ENCODE results near the gene SAMM50. TPM values are rescaled to one million over a fixed set of nuclear protein-coding genes. Genes with fewer than 3 reads are reported as not detected.

Gene SAMM50
- total RNA-seq, 1 donor from 2014 or later, result 49.9 TPM

DNA sequence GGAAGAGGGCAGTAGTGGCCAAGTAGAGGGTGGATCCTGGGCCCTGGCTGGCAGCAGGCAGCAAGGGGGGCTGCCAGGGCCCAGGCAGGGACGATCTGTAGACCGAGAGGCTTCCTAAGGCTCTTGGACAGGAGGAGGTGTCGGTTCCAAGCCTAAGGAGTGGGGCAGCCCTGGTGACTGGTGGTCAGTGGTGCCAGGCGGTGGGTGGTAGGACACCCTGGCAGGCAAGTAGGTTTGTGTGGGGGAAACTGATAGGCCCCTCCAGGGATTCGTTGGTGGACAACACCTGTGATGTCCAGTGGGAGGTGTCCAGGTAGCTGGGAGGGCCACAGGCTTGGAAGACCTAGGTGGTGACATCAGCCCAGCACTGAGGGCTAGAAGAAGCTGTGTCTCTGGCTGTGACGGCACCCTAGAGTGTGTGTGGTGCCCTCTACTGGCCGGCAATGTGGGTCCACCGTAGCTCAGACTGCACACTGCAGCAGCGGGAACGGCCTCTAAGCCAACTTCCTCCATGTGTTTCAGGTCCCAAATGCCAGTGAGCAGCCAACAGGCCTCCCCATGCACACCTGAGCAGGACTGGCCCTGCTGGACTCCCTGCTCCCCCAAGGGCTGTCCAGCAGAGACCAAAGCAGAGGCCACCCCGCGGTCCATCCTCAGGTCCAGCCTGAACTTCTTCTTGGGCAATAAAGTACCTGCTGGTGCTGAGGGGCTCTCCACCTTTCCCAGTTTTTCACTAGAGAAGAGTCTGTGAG is 9.4 kb upstream of the SAMM50 start:
- intact Hi-C loops (cut with micrococcal nuclease), result loop anchor here (1.0 to 2.0 kb wide), 3 partner anchors 23 to 681 kb away; partner anchors contain the start of gene PNPLA3

DNA sequence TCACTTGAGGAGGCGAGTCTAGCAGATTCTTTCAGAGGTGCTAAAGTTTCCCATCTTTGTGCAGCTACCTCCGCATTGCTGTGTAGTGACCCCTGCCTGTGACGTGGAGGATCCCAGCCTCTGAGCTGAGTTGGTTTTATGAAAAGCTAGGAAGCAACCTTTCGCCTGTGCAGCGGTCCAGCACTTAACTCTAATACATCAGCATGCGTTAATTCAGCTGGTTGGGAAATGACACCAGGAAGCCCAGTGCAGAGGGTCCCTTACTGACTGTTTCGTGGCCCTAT is 8.9 kb upstream of the SAMM50 start:
- intact Hi-C loops (cut with micrococcal nuclease), result loop anchor here (1.0 to 2.0 kb wide), 3 partner anchors 24 to 680 kb away; partner anchors contain the start of gene PNPLA3

DNA sequence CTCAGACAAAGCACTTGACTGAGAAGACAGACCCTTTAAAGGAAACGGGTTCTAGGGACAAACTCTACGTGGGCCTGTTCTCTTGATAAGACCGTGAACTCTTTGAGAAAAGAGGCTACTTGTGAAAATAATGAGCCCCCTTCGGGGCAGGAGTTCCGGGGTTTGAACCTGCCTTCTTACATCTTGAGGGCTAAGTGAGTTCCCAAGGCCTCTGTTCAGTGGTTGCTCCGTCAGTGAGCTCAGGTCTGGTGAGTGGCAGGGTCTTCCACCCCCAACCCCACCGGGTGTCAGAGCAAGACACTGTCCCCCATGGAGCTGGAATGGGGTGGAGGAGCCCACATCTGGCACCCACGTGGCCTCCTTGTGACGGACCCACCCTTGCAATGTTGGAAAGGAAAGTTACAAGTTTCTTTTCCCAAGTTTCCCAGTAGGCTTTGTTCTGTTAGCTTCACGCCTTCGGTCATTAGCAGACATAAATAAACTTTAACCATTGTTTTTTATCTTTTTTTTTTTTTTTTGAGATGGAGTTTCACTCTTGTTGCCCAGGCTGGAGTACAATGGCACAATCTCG is 6.3 kb upstream of the SAMM50 start:
- intact Hi-C loops (cut with micrococcal nuclease), result no loop called here

DNA sequence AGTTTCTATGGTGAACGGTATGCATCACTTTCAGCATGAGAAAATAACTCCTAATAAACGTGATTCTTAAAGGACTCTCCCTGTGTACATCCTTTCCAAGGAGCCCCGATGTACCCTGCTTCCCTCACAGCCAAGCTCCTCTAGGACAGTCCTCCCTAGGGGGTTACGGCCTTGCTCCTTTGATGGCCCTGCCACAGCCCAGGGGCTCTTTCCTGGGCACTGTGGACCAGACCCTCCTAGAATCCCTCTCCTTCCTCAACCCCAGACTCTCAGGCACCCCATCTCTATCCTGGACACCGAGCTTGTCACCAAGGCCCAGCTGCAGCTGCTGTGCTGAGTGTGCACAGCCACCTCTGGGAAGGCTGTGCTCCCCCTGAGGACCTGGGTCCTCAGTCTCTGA is 3.9 kb upstream of the SAMM50 start:
- intact Hi-C loops (cut with micrococcal nuclease), result loop anchor here (10.0 kb wide), 1 partner anchor 543 kb away; the partner anchor contains the start of gene RTL6

DNA sequence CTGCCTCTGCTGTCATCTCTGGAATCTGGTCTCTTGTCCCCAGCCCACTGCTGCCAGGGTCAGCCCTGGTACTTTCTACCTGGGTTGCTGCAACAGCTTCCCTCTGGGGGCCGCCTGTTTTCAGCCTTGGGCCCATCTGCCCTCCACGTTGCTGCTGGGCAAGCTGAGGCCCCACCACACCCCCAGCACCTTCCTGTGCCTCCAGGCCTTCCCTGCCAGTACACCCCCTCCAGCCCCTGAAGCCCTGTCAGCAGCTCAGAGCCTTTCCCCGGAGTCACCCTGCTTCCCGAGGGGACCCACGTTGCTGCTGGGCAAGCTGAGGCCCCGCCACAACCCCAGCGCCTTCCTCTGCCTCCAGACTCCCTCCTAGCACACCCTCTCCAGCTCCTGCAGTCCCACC is 3.3 kb upstream of the SAMM50 start:
- intact Hi-C loops (cut with micrococcal nuclease), result loop anchor here (10.0 kb wide), 1 partner anchor 543 kb away; the partner anchor contains the start of gene RTL6

DNA sequence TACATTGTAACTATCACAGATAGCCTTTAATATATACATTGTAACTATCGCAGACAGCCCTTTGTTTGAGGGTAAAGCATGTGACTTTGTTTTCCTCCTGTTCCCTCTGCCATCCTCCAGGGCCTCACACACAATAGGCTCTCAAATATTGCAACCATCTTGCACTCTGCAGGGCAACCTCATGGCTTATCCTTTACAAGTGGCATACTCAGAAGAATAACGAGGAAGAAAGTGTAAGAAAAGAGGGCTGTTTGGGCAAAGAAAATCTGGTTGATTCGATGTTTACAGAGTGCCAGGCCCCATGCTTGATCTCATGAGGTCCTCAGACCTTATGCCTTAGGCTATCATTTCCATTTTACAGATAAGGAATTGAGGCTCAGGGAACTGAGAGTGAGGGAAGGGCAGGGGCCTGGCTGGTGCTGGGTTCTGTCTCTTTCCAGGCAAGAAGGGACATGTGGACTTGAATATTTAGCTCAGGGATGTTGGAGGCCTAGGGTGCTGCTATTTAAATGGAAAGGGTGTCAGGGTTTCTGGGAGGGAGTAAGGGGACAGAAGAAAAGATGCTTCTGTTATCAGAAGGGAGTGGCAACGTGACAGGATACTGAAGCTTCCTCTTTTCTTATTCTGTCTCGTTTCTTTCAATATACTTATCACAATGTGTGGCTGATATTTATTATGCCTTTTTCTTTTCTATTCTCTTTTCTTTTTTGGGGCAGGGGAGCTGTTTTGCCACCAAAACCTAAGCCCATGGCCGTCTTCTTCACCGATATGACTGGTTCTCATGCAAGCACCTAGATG is 1.1 kb upstream of the SAMM50 start:
- intact Hi-C loops (cut with micrococcal nuclease), result loop anchor here (2.0 to 10.0 kb wide), 4 partner anchors 39 to 541 kb away; partner anchors contain the start of genes PARVG and RTL6

DNA sequence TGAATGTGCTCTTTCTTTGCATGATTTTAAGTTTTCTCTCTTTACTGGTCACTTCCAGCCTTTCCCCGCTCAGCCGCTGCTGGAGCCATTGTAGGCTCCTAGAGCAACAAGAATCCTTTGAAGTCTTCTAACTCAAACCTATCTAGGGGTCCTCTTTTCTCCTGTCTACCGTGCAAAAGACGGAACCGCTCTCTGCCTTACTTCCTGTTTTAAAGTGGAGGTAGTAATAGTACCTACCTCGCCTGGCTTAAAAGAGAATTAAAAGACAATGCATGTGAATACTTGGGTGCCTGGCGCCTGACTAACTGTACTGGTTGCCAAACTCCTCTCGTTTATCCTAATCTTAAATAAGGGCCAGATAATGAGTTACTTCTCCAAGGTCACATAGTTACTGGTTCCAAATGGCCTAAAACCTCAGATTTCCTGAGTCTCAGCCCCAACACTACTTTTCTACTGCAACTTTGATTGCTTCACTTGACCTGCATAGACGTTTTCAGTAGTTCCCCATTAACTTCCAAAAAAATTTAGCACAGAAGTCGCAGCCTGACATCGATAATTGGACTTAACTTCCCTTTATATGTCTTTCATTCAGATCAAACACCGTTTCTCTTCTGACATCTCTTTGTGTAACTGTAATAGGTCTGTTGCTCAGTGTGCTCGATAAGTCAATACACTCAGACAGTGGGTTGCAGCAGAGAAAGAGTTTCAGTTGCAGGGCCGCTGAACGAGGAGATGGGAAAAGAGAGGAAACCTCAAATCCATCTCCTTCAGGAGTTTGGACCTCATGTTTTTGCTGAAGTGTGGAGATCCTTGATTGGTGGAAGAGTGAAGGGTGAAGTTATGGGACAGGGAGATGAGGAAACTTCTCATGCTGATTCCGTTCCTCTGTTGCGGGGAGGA is 891 bp downstream of the SAMM50 start:
- intact Hi-C loops (cut with micrococcal nuclease), result loop anchor here (1.0 to 10.0 kb wide), 9 partner anchors 33 to 669 kb away; partner anchors contain the start of genes PARVG, PNPLA3 and RTL6

DNA sequence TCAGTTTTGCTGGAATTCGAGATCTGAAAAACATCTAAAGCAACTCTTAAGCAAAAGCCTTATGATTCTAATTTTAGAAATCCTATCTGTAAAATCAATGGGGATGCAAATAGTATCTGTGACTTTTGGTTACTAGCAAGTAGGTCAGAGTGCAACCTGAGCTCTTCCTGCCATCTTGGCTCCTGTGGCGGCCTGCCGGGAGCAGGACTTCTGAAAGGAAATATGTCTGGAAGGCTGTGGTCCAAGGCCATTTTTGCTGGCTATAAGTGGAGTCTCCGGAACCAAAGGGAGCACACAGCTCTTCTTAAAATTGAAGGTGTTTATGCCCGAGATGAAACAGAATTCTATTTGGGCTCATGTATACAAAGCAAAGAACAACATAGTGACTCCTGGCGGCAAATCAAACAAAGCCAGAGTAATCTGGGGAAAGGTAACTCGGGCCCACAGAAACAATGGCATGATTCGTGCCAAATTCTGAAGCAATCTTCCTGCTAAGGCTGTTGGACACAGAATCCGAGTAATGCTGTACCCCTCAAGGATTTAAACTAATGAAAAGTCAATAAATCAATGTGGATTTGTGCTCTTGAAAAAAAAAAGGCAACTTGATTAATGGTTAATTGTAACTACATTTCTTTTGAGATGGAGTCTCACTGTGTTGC is 1.7 kb downstream of the SAMM50 start:
- intact Hi-C loops (cut with micrococcal nuclease), result loop anchor here (1.0 to 10.0 kb wide), 2 partner anchors 66 to 538 kb away; partner anchors contain the start of gene RTL6

DNA sequence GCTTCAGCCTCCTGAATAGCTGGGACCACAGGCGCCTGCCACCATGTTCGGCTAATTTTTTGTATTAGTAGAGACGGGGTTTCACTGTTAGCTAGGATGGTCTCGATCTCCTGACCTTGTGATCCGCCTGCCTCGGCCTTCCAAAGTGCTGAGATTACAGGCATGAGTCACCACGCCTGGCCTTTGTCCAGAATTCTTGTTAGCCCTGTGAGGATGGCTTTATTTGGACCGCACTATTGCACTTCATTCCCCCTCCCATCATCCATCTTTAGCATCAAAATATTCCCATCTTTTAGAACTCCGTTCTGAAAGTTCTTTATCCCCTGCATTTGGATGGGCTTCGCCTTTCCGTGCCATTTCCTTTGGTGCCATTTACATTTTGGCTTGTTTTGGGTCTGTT is 2.6 kb downstream of the SAMM50 start:
- intact Hi-C loops (cut with micrococcal nuclease), result loop anchor here (10.0 kb wide), 1 partner anchor 537 kb away; the partner anchor contains the start of gene RTL6

DNA sequence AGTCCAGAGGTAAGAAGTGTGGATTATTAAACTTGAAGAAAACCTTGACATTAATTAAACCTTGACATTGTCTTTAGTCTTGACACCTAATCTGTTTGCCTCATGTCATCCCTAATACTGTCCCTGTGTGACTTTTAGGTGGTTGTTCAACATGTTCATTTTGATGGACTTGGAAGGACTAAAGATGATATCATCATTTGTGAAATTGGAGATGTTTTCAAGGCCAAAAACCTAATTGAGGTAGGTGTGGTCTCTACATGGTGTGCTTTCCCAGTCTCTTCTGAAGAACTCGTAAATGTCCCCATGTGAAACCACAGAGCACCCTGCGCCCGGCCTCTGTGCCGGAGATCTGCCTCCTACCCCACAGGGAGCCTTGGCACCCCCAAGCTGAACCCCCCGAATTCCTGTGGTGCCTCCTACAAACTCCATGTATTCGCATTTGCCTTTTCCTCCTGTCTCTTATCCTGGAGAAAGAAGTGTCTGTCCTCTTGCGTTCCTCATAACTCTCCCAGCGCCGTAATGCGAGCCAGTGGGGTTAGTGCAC is 9.1 kb downstream of the SAMM50 start:
- intact Hi-C loops (cut with micrococcal nuclease), result no loop called here

DNA sequence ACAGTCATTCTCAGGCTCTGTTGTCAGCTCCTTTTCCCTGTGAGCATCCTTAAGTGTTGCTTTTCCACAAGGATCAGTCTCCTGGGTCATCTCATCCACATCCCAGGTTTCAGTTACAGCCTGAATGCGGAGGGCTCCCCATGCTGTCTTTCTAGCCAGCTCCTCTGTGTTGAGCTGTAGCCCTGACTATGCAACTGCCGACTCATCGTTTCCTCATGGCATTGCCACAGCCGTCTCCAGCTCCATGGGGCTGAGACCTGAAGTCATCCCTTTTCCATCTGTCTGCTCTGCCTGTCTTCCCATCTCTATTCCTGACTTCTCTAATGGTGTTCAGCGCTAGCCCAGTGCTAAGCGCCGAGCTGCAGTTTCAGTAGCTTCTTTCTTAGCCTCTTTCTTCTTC is 11.8 kb downstream of the SAMM50 start:
- intact Hi-C loops (cut with micrococcal nuclease), result no loop called here

DNA sequence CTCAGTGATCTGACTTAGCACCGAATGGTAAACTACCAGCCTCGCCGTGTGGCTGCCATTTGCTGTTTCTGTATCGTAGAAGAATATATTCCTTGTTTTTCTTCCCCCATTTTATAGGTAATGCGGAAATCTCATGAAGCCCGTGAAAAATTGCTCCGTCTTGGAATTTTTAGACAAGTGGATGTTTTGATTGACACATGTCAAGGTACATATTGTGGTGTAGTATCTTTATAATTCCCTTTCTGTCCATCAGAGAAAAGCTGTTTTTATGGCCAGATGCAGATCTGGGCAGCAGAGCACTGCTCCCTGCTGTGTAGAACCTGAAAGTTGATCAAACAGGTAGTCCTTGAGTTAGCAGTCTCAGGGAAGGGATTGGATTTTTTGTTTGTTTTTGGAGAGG is 13.4 kb downstream of the SAMM50 start:
- intact Hi-C loops (cut with micrococcal nuclease), result no loop called here

DNA sequence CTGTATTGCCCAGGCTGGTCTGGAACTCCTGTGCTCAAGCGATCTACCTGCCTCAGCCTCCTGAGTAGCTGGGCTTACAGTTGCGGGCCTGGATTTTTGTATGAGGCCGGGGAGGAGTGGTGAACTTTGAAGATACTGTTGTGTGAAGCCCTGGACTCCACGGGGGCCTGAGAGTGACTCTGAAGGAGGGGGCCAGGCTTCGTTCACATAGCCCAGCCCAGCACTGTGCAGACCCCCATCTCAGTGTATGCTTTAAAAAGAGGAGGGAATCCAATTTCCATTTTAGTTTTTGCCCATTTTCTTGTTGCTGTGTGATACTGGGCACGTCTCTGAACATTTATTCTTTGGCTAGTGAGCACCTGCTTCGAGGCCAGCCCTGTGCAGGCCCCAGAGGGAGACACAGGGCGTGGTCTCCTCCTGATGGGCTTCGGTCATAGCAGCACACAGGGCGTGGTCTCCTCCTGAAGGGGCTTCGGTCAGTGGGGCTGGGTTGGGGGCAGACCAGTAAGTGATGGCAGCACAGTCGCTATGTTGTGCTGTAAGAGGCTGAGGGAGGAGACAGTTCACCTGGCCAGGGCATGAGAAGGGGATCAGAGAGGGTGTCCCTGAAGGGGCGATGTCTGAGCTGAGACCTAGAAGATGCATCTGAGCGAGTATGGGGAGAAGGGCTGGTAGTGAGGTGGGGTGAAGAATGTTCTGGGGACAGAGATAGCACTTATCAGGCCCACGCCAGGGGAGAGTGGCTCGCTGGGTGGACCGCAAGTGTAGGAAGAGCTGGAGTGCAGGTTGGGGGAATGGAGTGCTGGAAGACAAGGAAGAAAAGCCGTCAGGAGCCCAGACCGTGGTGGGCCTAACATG is 14.0 kb downstream of the SAMM50 start:
- intact Hi-C loops (cut with micrococcal nuclease), result no loop called here

DNA sequence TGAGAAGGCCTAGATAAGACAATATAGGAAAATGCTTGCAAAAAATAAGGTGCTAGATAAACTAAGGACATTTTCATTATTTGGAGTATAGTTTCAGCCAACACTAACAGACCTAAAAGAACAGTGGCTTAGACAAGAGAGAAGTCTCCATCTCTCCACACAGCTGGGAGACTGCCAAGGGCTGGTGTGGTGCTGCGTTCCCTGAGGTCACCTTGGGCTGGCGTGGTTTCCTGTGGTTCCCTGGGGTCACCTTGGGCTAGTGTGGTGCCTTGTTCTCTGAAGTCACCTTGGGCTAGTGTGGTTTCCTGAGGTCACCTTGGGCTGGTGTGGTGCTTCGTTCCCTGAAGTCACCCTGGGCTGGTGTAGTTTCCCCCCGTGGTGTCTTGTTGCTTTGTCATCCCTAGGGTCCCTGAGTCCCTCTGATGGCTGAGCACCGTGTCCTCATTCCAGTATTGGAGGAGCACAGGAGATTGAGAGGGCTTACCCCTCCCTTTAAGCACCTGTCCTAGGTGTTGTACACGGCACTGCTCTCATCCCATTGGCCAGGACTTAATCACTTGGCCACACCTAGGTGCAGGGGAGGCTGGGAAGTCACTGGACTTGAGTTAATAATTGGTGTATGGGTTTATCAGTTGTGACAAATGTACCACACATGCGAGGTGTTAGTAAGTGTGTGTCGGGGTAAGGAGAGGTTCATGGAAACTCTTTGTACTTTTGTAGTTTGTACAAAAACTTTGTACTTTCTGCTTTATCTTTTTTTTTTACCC is 14.9 kb downstream of the SAMM50 start:
- intact Hi-C loops (cut with micrococcal nuclease), result no loop called here

DNA sequence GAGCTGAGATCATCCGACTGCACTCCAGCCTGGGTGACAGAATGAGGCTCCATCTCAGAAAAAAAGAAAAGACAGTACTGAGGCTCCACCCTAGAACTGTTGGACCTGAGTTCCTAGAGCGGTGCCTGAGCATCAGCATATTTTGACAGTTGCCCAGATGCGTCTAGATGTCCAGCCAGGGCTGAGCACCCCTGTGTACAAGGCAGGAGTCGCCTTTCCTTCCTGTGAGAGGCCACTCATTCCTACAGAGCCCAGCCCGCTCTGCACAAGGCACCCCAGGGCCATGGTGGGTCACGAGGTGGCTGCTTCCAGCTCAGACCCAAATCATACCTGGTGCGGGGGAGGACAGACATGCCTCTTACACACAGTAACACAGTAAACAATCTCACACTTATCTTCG is 15.9 kb downstream of the SAMM50 start:
- intact Hi-C loops (cut with micrococcal nuclease), result no loop called here

DNA sequence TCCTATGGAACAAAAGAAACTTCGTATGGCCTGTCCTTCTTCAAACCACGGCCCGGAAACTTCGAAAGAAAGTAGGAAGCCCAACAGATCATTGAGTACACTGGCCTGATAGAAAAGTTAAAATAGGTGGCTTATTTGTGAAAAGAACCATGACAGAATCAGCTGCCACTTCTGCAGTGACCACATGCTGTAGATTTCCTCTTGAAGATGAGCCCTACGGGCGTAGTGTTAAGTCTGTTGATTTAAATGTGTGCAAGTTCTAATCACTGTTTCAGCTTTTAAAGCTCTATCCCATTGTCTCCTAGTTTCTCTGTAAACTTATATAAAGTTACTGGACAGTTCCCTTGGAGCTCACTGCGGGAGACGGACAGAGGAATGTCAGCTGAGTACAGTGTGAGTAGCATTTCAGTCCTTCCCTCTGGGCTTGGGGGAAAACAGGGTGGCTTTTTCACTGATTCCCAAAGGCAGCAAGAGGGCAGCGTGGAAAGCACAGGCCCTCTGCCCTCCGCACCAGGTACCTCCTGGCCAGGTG is 17.8 kb downstream of the SAMM50 start:
- intact Hi-C loops (cut with micrococcal nuclease), result no loop called here

DNA sequence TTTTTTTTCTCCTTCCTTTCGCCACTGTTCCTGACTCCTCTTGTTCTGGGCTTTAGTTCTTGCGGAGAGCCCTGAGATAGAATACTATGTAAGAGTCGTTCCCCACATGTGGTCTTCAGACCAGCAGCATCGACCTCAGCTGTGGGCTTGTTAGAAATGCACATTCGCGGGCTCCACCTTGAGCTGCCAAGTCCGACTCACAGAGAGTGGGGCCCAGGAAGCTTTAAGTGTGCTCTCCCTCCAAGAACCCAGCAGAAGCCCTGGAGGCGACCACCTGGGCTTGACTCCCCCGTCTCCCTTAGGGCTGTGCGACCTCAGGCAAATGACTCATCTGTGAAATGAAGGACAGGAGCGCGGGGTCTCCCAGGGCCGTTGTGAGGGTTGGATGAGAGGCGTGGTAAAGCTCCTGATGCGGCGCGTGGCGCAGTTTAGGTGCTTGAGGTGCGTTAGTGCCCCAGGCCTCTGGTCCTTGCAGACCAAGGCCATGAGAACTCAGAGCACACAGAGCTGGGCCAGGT is 18.8 kb downstream of the SAMM50 start:
- intact Hi-C loops (cut with micrococcal nuclease), result no loop called here

DNA sequence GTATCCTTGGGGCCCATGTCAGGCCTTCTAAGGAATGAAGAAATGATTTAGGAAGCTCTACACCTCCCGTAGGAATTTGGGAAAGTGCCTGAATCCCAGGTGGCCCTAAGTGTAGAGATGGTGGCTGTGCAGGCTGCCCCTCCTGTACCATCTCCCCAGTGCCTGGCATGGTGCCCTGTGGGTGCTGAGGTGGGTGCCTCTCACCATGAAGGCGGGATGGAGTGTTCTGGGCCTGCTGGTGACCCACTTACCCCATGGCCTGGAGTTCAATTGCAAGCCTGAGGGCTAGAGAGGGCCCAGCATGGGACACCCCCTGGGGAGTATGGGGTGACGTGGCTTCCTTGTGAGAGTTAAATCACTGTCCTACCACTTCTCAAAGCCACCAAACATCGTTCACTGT is 19.8 kb downstream of the SAMM50 start:
- intact Hi-C loops (cut with micrococcal nuclease), result no loop called here
